ENCODE measurements around the gene PRKD2. TPM values are rescaled to one million over a fixed set of nuclear protein-coding genes. Genes with fewer than 3 reads are reported as not detected.
A peak's percentile ranks its signal among the peaks of the same experiment; 100 is the strongest.

Gene PRKD2
- total and polyA plus RNA-seq, 8 donors = 13.8 to 90.3 (median 21.0) TPM

- peak; percentile 87 to 94 (median 88) for DNase-seq
- WGBS, 2 donors = 18 to 26% methylated on average over 38 to 39 of the region's 39 CpGs
- H3K9me3 ChIP-seq = no peaks in the 10 kb centered on the region
- intact Hi-C loops (cut with DNase I) = no loop called here
- peaks cover 0 to 43% (median 28%) of the 10 kb centered on the region in 3 donors for H3K36me3 ChIP-seq
- H3K27me3 ChIP-seq = no peaks in the 10 kb centered on the region
- no peak overlapping the region for H3K4me3 ChIP-seq
- no peak for TF ChIP-seq CTCF (IDR thresholded peaks at IDR 0.05)
- H3K4me1 ChIP-seq = no peaks in the 10 kb centered on the region
- no peak overlapping the region for H3K27ac ChIP-seq
- no peak for FAIRE-seq
- peak; percentile 95 to 97 (median 96) for ATAC-seq
These were observed 19.5 kb downstream of the PRKD2 start for GRCh38 chr19:46697204-46697960.

DNA sequence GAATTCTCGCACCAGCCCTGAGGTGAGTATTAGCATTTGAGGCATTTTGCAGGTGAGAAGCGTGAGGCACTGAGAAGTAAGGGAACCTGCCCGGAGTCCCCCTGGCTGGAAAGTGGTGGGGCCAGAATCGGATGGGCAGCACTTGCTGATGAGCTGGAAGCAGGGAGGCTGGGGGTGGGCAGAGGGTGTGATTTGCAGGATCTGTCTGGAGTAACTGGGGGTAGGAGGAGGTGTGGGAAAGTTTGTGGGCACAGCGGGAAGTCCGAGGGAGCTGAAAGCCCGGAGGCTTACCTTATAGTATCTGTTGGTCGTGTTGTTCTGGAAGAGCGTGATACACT is 20.1 kb downstream of the PRKD2 start:
- 74 to 83% methylated on average over 9 of the region's 9 CpGs for WGBS, 2 donors

GRCh38 chr19:46696052-46696451 is 20.9 kb downstream of the PRKD2 start:
- no peak for FAIRE-seq
- no peak overlapping the region for H3K27ac ChIP-seq
- H3K36me3 ChIP-seq = peaks cover 0 to 55% (median 35%) of the 10 kb centered on the region in 3 donors
- intact Hi-C loops (cut with DNase I) = no loop called here
- no peak for TF ChIP-seq CTCF (IDR thresholded peaks at IDR 0.05)
- H3K4me3 ChIP-seq = no peak overlapping the region
- 95 to 96% methylated on average over 10 of the region's 10 CpGs for WGBS, 2 donors
- no peaks in the 10 kb centered on the region for H3K9me3 ChIP-seq
- no peaks in the 10 kb centered on the region for H3K27me3 ChIP-seq
- H3K4me1 ChIP-seq = no peaks in the 10 kb centered on the region
- no peak for ATAC-seq
- DNase-seq = no peak

More for the DNA sequence above, 20.1 kb downstream of the PRKD2 start:
- Histone ChIP-seq H3K9me3 (no peaks in the 10 kb centered on the region), H3K4me1 (no peaks in the 10 kb centered on the region), H3K4me3 (no peak overlapping the region), H3K27ac (no peak overlapping the region), H3K36me3 (peaks cover 0 to 48% (median 29%) of the 10 kb centered on the region in 3 donors), H3K27me3 (no peaks in the 10 kb centered on the region)
- DNase-seq (peak in 1 of 6 donors; percentile 30), ATAC-seq (no peak), FAIRE-seq (no peak)
- intact Hi-C loops (cut with DNase I) = no loop called here
- TF ChIP-seq CTCF (IDR thresholded peaks at IDR 0.05) = no peak

- ATAC-seq (no peak), FAIRE-seq (no peak), DNase-seq (no peak)
- Histone ChIP-seq H3K9me3 (no peaks in the 10 kb centered on the region), H3K27ac (no peak overlapping the region), H3K27me3 (no peaks in the 10 kb centered on the region), H3K4me3 (no peak overlapping the region), H3K4me1 (no peaks in the 10 kb centered on the region), H3K36me3 (peaks cover 0 to 58% (median 39%) of the 10 kb centered on the region in 3 donors)
- no peak for TF ChIP-seq CTCF (IDR thresholded peaks at IDR 0.05)
- WGBS, 2 donors = 93 to 97% methylated on average over 22 of the region's 22 CpGs
- intact Hi-C loops (cut with DNase I) = no loop called here
These were observed 23.2 kb downstream of the PRKD2 start for GRCh38 chr19:46693760-46694159.
